ENCODE results near the gene TMEM176A. TPM values are rescaled to one million over a fixed set of nuclear protein-coding genes. Genes with fewer than 3 reads are reported as not detected.

Gene TMEM176A
- total RNA-seq, 1 experiment from 2014 or later: not detected

DNA sequence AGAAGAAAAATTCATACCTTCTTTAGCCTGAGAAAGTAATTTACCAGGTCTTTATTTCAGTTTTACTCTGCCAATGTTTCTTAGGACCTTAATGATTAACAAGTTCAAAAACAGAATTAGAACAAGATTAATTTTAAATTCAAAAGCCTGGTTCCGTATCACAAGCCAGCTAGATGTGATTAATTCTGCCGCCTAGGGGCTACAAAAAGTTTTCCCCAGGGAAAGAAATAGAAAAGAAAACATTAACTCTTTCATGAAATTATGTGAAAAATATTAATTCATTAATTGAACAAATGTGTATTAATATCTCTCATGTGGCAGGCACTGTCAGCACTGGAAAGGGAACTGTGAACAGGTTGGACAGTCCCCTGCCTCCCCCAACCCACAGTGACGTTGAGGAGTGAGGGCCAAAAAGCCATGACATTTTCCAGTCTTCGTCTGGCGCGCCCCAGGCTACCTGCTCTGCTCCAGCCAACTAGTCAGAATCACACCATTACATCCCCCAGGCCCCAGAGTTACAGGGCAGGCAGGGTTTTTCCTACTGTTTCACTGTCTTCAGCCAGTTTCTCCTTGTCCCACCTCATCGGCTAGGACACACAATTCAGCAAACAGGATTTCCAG is 20.1 kb downstream of the TMEM176A start:
- ChIA-PET RAD21 (ENCODE audit: low non-redundant PET in 1 of 2, low total read pairs in 2 of 2, uncharacterized antibody in 2 of 2, unreplicated experiment in 2 of 2) (no interaction called here), POLR2A (no interaction called here)

More for the DNA sequence above, 20.1 kb downstream of the TMEM176A start:
- Histone ChIP-seq H3K9me3 (ENCODE audit: control insufficient read depth in 1 of 2, insufficient read depth in 1 of 2, low read depth in 1 of 2, low read length in 2 of 2) (no peaks in the 10 kb centered on the region), H3K79me2 (ENCODE audit: insufficient read depth, low read length) (no peaks in the 10 kb centered on the region), H3K36me3 (ENCODE audit: control insufficient read depth in 1 of 2, insufficient read depth in 2 of 2, low read length in 2 of 2) (no peaks in the 10 kb centered on the region), H3K4me1 (ENCODE audit: control insufficient read depth in 1 of 2, insufficient read depth in 2 of 2, low read length in 2 of 2) (no peaks in the 10 kb centered on the region), H3K9ac (ENCODE audit: low read length) (no peak overlapping the region), H4K20me1 (ENCODE audit: insufficient read depth) (no peaks in the 10 kb centered on the region), H3K27ac (ENCODE audit: low read depth, low read length) (no peak overlapping the region), H3K4me2 (ENCODE audit: low read length) (no peak overlapping the region), H3K4me3 (replicated peaks in 1 of 2; ENCODE audit: low read depth in 1 of 2, low read length in 2 of 2) (no peak overlapping the region), H3K27me3 (ENCODE audit: insufficient read depth, low read length) (no peaks in the 10 kb centered on the region; the same call in 1 of the 2 replicates), H3K9me2 (ENCODE audit: insufficient read depth) (no peaks in the 10 kb centered on the region), H2AFZ (ENCODE audit: low read depth, low read length, poor library complexity, severe bottlenecking) (no peak overlapping the region)
- TF ChIP-seq POLR2A (IDR thresholded peaks at IDR 0.05; ENCODE audit: borderline replicate concordance, extremely low read depth, insufficient read depth, insufficient read length): no peak
- no peak for TF ChIP-seq ZFX (IDR thresholded peaks at IDR 0.05)
- TF ChIP-seq EGR1 (IDR thresholded peaks at IDR 0.05; ENCODE audit: low read depth): no peak
- no peak for TF ChIP-seq YY1 (IDR thresholded peaks at IDR 0.05; ENCODE audit: extremely low read depth, insufficient replicate concordance, low read depth, low read length)
- TF ChIP-seq CBX3 (IDR thresholded peaks at IDR 0.05; ENCODE audit: low read depth): no peak
- TF ChIP-seq POLR2AphosphoS5 (IDR thresholded peaks at IDR 0.05; ENCODE audit: low read depth, low read length): no peak
- no peak for TF ChIP-seq RAD21 (IDR thresholded peaks at IDR 0.05; ENCODE audit: low read depth)
- TF ChIP-seq SP1 (IDR thresholded peaks at IDR 0.05; ENCODE audit: low read depth): no peak
- TF ChIP-seq, protein P1, sequence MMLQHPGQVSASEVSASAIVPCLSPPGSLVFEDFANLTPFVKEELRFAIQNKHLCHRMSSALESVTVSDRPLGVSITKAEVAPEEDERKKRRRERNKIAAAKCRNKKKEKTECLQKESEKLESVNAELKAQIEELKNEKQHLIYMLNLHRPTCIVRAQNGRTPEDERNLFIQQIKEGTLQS (IDR thresholded peaks at IDR 0.05): no peak
- TF ChIP-seq, protein P2, sequence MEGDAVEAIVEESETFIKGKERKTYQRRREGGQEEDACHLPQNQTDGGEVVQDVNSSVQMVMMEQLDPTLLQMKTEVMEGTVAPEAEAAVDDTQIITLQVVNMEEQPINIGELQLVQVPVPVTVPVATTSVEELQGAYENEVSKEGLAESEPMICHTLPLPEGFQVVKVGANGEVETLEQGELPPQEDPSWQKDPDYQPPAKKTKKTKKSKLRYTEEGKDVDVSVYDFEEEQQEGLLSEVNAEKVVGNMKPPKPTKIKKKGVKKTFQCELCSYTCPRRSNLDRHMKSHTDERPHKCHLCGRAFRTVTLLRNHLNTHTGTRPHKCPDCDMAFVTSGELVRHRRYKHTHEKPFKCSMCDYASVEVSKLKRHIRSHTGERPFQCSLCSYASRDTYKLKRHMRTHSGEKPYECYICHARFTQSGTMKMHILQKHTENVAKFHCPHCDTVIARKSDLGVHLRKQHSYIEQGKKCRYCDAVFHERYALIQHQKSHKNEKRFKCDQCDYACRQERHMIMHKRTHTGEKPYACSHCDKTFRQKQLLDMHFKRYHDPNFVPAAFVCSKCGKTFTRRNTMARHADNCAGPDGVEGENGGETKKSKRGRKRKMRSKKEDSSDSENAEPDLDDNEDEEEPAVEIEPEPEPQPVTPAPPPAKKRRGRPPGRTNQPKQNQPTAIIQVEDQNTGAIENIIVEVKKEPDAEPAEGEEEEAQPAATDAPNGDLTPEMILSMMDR (IDR thresholded peaks at IDR 0.05 in 2 of 3, conservative IDR thresholded peaks at IDR 0.05 in 1 of 3; ENCODE audit: borderline replicate concordance in 1 of 3, insufficient read depth in 1 of 3, low read depth in 2 of 3, low read length in 2 of 3): no peak
- TF ChIP-seq EZH2phosphoT487 (IDR thresholded peaks at IDR 0.05; ENCODE audit: borderline replicate concordance): no peak
- TF ChIP-seq SRF (IDR thresholded peaks at IDR 0.05; ENCODE audit: low read depth): no peak
- CTCF ChIA-PET: no interaction called here
- intact Hi-C loops (cut with micrococcal nuclease): no loop called here
- BruUV-seq (replicated peaks): no TSS peak
- ATAC-seq (no peak), DNase-seq (ENCODE audit: low read depth, low spot score) (no peak)
